GM12872 (cell line): ENCODE results near the gene PTPN1.

Experiments
- CTCF ChIP-seq: IDR thresholded peaks from 3 replicates; pipeline ENCODE4 v1.5.1; 2011; ENCODE audit warnings: low read depth, mild to moderate bottlenecking, low read length, moderate library complexity; ENCODE audit not compliant: insufficient read depth

Gene PTPN1

DNA sequence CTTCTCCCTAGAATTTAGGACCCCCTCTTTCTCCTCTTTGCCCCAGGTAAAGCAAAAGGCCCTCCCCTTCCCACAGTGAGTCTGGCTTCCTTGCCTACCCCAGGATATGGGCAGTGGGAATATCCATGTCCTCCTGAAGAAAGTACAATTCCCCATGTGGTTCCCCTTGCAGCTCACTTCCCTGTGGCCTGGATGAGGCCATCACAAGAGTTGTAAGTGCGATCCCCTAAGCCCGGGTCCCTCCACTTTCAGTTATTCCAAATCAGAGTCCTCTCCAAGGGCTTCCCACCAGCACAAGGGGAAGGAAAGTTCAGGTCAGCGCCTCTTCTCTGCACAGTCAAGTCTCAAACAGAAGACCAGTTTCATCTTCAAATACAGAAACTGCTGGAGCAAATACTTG is 10.2 kb upstream of the PTPN1 start:
- TF ChIP-seq CTCF: no peak

- no peak for TF ChIP-seq CTCF
These were observed 8.0 kb upstream of the PTPN1 start for GRCh38 chr20:50501972-50502745.

DNA sequence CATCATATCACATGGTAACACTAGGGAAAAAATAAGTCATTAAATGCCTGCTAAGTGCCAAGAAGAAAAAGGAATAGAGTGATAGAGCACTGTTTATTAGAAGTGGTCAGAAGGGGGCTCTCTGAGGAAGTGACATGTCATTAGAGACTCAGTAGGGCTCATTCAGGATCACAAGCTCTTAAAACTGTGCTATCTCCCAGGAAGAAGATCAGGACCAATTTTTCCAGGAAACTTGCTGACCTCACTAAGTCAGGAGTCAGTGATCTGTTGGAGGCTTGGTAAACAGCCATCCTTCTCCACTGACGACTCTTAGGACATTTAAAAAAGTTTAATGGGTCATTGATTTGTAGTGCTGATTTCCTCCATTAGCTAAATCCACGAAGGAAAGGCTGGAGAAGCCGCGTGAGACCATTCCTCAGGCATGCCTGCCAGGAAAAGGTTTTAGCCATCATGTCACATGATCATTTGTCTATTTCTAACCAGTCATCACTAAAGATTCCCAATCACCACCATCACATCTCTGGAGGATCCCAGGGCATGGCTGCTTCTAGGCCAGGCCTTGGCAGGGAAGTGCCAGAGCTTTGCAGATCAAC is 5.9 kb upstream of the PTPN1 start:
- 0 out of 3 replicates have a peak, but pooled peaks have one; percentile 9 for TF ChIP-seq CTCF

DNA sequence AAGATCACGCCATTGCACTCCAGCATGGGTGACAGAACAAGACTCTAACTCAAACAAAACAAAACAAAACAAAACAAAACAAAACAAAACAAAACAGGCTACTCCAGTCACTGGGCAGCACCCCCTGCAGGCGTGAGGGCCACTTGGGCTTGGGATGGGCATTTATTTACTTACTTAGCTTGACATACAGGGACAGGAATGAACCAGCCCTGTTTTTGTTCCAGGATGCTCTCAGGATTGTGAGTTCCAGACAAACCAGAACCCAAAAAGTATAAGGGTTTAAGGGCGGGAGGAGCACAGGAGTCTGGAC is 4.0 kb upstream of the PTPN1 start:
- 0 out of 3 replicates have a peak, but pooled peaks have one; percentile 24 for TF ChIP-seq CTCF

DNA sequence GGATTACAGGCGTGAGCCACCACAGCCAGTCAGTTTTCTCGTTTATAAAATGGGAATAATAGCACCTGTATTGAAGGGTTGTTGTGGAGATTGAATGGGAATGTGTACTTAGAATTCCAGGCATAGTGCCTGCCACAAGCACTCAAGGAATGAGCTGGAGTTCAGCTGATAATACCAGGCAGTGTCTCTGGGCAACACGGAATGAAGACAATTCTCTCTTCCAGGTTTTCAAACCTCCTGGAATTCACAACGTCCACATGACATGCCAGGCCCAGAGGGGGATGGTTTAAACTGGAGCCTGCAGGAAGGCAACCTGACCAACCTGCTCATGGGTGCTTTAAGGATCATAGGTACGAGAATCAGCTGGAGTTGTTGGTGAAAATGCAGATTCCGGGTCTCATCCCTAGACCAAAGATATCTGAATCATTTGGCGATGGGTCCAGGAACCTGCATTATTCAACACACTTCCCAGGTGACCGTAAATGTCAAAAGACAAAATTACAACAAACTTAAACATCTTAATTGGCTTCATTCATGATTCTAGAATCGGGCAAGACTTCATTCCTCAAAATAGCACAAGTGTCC is 1.9 kb upstream of the PTPN1 start:
- no peak for TF ChIP-seq CTCF

DNA sequence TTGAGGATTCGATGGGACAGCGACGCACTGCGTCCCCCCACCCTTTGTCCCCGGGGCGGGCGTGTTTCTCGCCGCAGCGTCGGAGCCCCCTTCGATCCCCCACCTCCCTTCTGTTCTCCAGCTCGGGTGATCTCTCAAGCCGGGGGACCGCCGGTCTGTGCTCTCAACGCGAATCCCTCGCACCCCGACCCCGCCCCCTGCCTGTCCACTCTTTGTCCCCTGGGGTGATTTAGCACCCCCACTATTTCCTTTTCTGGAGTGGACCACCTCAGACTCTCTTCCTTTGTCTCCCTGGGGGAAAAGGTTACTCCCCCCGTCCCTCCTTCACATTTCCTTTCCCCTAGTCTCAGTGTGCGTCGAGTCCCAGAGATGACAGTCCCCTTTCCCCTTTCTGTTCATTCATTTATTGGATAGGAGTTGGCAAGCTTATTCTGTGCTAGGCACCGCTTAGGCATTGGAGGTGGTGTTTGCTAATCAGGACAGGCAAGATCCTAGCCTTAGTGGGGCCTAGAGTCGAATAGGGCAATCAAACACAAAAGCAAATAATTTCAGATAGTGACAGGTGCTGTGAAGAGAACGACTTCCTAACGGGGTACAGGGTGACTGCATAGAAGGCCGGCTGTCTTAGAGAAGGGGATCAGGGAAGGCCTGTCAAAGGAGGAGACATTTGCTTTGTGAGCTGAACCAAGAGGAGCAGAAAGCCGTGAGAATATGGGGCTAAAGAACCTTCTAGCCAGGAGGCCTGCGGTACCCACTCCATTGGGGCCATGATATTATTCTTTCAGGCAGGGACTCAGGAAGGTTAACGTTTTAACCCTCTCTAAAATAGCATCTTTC is 741 bp downstream of the PTPN1 start:
- TF ChIP-seq CTCF: no peak

DNA sequence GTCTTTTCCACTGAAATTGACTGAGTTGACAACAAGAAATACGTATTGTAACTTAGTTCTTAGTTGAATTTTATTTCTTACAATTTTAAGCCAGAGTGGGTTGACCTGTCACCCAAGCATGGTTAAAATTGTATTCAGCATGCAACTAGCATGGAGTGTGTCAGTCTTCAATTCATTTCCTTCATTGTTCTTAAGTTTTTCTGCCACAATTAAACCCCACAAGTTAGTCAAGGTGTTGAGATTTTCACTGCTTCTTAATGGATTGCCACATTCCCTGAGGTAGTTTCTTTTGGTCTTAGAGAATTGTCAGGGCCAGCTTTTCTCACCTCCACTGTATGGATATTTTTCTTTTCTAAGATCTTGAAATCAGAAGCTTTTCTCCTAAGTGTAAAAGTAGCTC is 2.1 kb downstream of the PTPN1 start:
- TF ChIP-seq CTCF: no peak
